AG10803 (cell line): ENCODE results near the gene CD58.

Experiments
- DNase-seq: peaks from one replicate; pipeline ENCODE4 v3.0.0; 2010; ENCODE audit warnings: low read depth
- H3K4me3 ChIP-seq: 2 replicates; pipeline ENCODE4 v1.5.1; 2011; ENCODE audit warnings: mild to moderate bottlenecking, low read length, control low read depth
- CTCF ChIP-seq: conservative IDR thresholded peaks from 2 replicates; pipeline ENCODE4 v1.5.1; 2011; ENCODE audit warnings: mild to moderate bottlenecking, low read length, control low read depth, inconsistent platforms

The CD58 gene

GRCh38 chr1:116486424-116486823, 84.4 kb downstream of the CD58 start:
- TF ChIP-seq CTCF, result no peak
- peak; percentile 68 for DNase-seq
- no peak overlapping the region for H3K4me3 ChIP-seq

- no peak overlapping the region for H3K4me3 ChIP-seq
- DNase-seq, result peak; percentile 45
- no peak for TF ChIP-seq CTCF
Measured at GRCh38 chr1:116485976-116486375, 84.8 kb downstream of the CD58 start.

GRCh38 chr1:116485071-116485735, 85.6 kb downstream of the CD58 start:
- H3K4me3 ChIP-seq, result no peak overlapping the region
- TF ChIP-seq CTCF, result peak; percentile 88
- peak; percentile 75 for DNase-seq

- DNase-seq, result no peak
- no peak for TF ChIP-seq CTCF
- H3K4me3 ChIP-seq, result no peak overlapping the region
Measured at GRCh38 chr1:116483481-116484309, 87.1 kb downstream of the CD58 start.

- TF ChIP-seq CTCF, result no peak
- H3K4me3 ChIP-seq, result no peak overlapping the region
- DNase-seq, result no peak
Measured at GRCh38 chr1:116482490-116482889, 88.3 kb downstream of the CD58 start.

- H3K4me3 ChIP-seq, result no peak overlapping the region
- no peak for DNase-seq
- no peak for TF ChIP-seq CTCF
Measured at GRCh38 chr1:116481934-116482333, 88.9 kb downstream of the CD58 start.

- DNase-seq, result no peak
- no peak for TF ChIP-seq CTCF
Measured at GRCh38 chr1:116478621-116479020, 92.2 kb downstream of the CD58 start.

More at GRCh38 chr1:116478621-116479020, 92.2 kb downstream of the CD58 start:
- H3K4me3 ChIP-seq, result no peak overlapping the region
